ENCODE data around the gene BCAS3.

GRCh38 chr17:60863892-60864707 is 186.4 kb downstream of the BCAS3 start:
- TF ChIP-seq POLR2AphosphoS5 (IDR thresholded peaks at IDR 0.05; ENCODE audit: low read depth, low read length) (no peak), POLR2A (IDR thresholded peaks at IDR 0.05; ENCODE audit: low read depth, low read length) (no peak)
